Activated B cell treated with CpG ODN at 0.5 μM for 24 hours (primary cell): ENCODE results near the gene SYNDIG1. TPM values are rescaled to one million over a fixed set of nuclear protein-coding genes. Genes with fewer than 3 reads are reported as not detected.

ENCODE experiments used
- ATAC-seq: fragments of 200-7000 bp; cut with Tn5 transposase; one replicate; pipeline ENCODE4 v1.10.0; 2021; ENCODE audit warnings: low read depth, mild to moderate bottlenecking, moderate library complexity
- CTCF ChIA-PET: fragments of 350-600 bp; sonication (Branson Sonifier 250); formaldehyde crosslinking; loops from one replicate; lab custom pipeline; 2021; ENCODE audit warnings: antibody characterized with exemption; lab: Charles Lee
- POLR2A ChIA-PET: fragments of 350-600 bp; sonication (Branson Sonifier 250); formaldehyde crosslinking; loops from one replicate; lab custom pipeline; 2021; ENCODE audit warnings: antibody characterized with exemption; lab: Charles Lee
- DNase-seq: peaks from one replicate; pipeline ENCODE4 v3.0.0; 2022
- H3K27ac Mint-ChIP-seq: one replicate; pipeline ENCODE4 v1.8.0; 2020; ENCODE audit warnings: mixed read lengths
- H3K27me3 Mint-ChIP-seq: one replicate; pipeline ENCODE4 v1.8.0; 2021; ENCODE audit warnings: mixed read lengths
- H3K36me3 Mint-ChIP-seq: one replicate; pipeline ENCODE4 v1.8.0; 2021; ENCODE audit warnings: low read depth, mixed read lengths
- H3K4me1 Mint-ChIP-seq: one replicate; pipeline ENCODE4 v1.8.0; 2021; ENCODE audit warnings: mixed read lengths
- H3K4me3 Mint-ChIP-seq: one replicate; pipeline ENCODE4 v1.8.0; 2020; ENCODE audit warnings: mild to moderate bottlenecking, mixed read lengths
- H3K9me3 Mint-ChIP-seq: one replicate; pipeline ENCODE4 v1.8.0; 2020; ENCODE audit warnings: mixed read lengths
- CTCF ChIP-seq: fragments of 200-600 bp; IDR thresholded peaks from one replicate; pipeline ENCODE4 v1.8.0; 2022; ENCODE audit warnings: antibody characterized with exemption, mild to moderate bottlenecking
- intact Hi-C: fragments of 100-400 bp; cut with micrococcal nuclease; formaldehyde crosslinking; loops from one replicate; pipeline ENCODE4 v1.15.1; 2024
- total RNA-seq: library from RNA; stranded (reverse); gene quantifications from 2 replicates; pipeline ENCODE4 v1.2.3, GENCODE V29; 2022

Gene SYNDIG1
- total RNA-seq, 1 donor from 2014 or later: not detected

- Mint-ChIP-seq H3K27ac (no peak overlapping the region), H3K27me3 (no peaks in the 10 kb centered on the region), H3K4me3 (no peak overlapping the region), H3K36me3 (no peaks in the 10 kb centered on the region), H3K9me3 (no peaks in the 10 kb centered on the region), H3K4me1 (no peaks in the 10 kb centered on the region)
- intact Hi-C loops: no loop called here
- no peak for TF ChIP-seq CTCF
- CTCF ChIA-PET: no interaction called here
- POLR2A ChIA-PET: no interaction called here
- DNase-seq (no peak), ATAC-seq (no peak)
These were observed 61.8 kb downstream of the SYNDIG1 start for GRCh38 chr20:24531202-24531601.

- no peaks in the 10 kb centered on the region for H3K4me1 Mint-ChIP-seq
- no peaks in the 10 kb centered on the region for H3K36me3 Mint-ChIP-seq
- DNase-seq: no peak
- H3K27ac Mint-ChIP-seq: no peak overlapping the region
- intact Hi-C loops: no loop called here
- H3K4me3 Mint-ChIP-seq: no peak overlapping the region
- POLR2A ChIA-PET: no interaction called here
- no peaks in the 10 kb centered on the region for H3K27me3 Mint-ChIP-seq
- no peak for ATAC-seq
- CTCF ChIA-PET: no interaction called here
- no peak for TF ChIP-seq CTCF
- H3K9me3 Mint-ChIP-seq: no peaks in the 10 kb centered on the region
These were observed 62.4 kb downstream of the SYNDIG1 start for GRCh38 chr20:24531631-24532419.

GRCh38 chr20:24533449-24533848 lies 64.0 kb downstream of the SYNDIG1 start:
- ATAC-seq: no peak
- no peaks in the 10 kb centered on the region for H3K4me1 Mint-ChIP-seq
- ChIA-PET CTCF (no interaction called here), POLR2A (interaction anchor here (0.6 kb wide), 1 partner anchor 85 kb away, joined by 3 read pairs; no protein-coding TSS in a partner anchor)
- H3K4me3 Mint-ChIP-seq: no peak overlapping the region
- H3K27ac Mint-ChIP-seq: no peak overlapping the region
- intact Hi-C loops: no loop called here
- no peaks in the 10 kb centered on the region for H3K27me3 Mint-ChIP-seq
- no peak for DNase-seq
- TF ChIP-seq CTCF: no peak
- H3K9me3 Mint-ChIP-seq: no peaks in the 10 kb centered on the region
- H3K36me3 Mint-ChIP-seq: no peaks in the 10 kb centered on the region

- Mint-ChIP-seq H3K4me3 (no peak overlapping the region), H3K9me3 (peaks cover 3% of the 10 kb centered on the region), H3K4me1 (no peaks in the 10 kb centered on the region), H3K36me3 (no peaks in the 10 kb centered on the region), H3K27ac (no peak overlapping the region), H3K27me3 (no peaks in the 10 kb centered on the region)
- no peak for TF ChIP-seq CTCF
- CTCF ChIA-PET: no interaction called here
- ATAC-seq (no peak), DNase-seq (no peak)
- intact Hi-C loops: no loop called here
- POLR2A ChIA-PET: interaction anchor here (0.6 kb wide), 1 partner anchor 86 kb away, joined by 3 read pairs; no protein-coding TSS in a partner anchor
These were observed 64.9 kb downstream of the SYNDIG1 start for GRCh38 chr20:24534282-24534681.

- ChIA-PET CTCF (no interaction called here), POLR2A (no interaction called here)
- Mint-ChIP-seq H3K4me3 (no peak overlapping the region), H3K36me3 (no peaks in the 10 kb centered on the region), H3K9me3 (peaks cover 3% of the 10 kb centered on the region), H3K27ac (no peak overlapping the region), H3K4me1 (peaks cover 5% of the 10 kb centered on the region), H3K27me3 (no peaks in the 10 kb centered on the region)
- DNase-seq (no peak), ATAC-seq (no peak)
- TF ChIP-seq CTCF: no peak
- intact Hi-C loops: no loop called here
These were observed 66.7 kb downstream of the SYNDIG1 start for GRCh38 chr20:24535941-24536730.
